ENCODE measurements around the gene NMUR2. TPM values are rescaled to one million over a fixed set of nuclear protein-coding genes. Genes with fewer than 3 reads are reported as not detected.

NMUR2 gene
- total RNA-seq, 6 experiments from 2014 or later: not detected

DNA sequence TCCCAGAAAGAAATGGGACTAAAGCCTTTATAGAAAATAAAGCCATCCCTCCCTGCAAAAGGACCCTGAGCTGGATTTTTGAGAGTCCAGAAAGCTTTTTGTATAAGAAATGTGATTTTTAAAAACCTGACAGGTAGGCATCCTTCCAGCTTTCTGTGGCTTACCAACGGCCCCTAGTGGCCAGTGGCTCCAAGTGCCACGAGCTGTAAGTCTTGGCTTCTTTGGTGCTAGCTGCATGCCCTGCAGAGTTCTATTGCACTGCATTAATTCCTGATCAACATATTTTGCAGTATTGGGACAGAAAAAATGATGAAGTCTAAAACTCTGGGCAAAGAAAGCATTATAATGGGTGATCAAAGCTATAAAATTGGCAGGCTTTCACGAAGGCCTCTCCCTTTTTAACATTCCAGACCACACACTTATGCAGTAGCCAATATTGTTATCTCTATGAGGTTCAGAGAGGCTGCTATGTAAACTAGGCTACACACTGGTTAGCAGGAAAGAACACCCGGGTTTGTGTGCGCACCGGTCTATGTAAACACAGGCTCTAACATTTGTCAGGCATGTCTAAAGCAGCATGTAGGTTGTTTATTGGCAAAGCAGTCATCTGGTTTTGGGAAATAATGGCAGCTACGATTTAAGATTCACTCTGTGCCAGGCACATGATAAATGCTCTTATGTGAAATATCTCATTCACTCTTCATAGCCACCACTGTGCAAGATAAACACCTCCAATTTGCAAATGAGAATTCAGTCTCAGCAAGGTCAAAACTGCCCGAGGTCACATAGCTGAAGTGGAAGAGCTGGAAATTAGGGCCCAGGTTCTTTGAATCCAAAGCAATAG, 55.2 kb downstream of the NMUR2 start:
- TF ChIP-seq, protein P1, sequence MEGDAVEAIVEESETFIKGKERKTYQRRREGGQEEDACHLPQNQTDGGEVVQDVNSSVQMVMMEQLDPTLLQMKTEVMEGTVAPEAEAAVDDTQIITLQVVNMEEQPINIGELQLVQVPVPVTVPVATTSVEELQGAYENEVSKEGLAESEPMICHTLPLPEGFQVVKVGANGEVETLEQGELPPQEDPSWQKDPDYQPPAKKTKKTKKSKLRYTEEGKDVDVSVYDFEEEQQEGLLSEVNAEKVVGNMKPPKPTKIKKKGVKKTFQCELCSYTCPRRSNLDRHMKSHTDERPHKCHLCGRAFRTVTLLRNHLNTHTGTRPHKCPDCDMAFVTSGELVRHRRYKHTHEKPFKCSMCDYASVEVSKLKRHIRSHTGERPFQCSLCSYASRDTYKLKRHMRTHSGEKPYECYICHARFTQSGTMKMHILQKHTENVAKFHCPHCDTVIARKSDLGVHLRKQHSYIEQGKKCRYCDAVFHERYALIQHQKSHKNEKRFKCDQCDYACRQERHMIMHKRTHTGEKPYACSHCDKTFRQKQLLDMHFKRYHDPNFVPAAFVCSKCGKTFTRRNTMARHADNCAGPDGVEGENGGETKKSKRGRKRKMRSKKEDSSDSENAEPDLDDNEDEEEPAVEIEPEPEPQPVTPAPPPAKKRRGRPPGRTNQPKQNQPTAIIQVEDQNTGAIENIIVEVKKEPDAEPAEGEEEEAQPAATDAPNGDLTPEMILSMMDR (IDR thresholded peaks at IDR 0.05): peak; percentile 61
- no peak for DNase-seq
- no peaks in the 10 kb centered on the region for H3K36me3 Mint-ChIP-seq (ENCODE audit: low read depth)
- no peak overlapping the region for H3K27ac Mint-ChIP-seq
- peaks cover 40% of the 10 kb centered on the region for H3K9me3 Mint-ChIP-seq
- H3K27me3 Mint-ChIP-seq (ENCODE audit: insufficient read depth): no peaks in the 10 kb centered on the region
- no peaks in the 10 kb centered on the region for H3K4me1 Mint-ChIP-seq (ENCODE audit: low read depth)
- H3K4me3 Mint-ChIP-seq: no peak overlapping the region
